PC-9 (cell line): ENCODE results near the gene AQP4.

Source experiments
- EZH2 ChIP-seq: fragments of 200-600 bp; sonication (generic); IDR thresholded peaks from 2 replicates; pipeline ENCODE4 v1.8.0; 2017; ENCODE audit warnings: antibody characterized with exemption, low read depth
- TF ChIP-seq, protein P1 (sequence below): fragments of 200-600 bp; sonication (generic); conservative IDR thresholded peaks from 2 replicates; pipeline ENCODE4 v1.6.1; 2017; ENCODE audit warnings: mixed run types, antibody characterized with exemption, mild to moderate bottlenecking, moderate library complexity

GRCh38 chr18:26821181-26821580, 44.3 kb downstream of the AQP4 start:
- TF ChIP-seq EZH2, result no peak
- TF ChIP-seq, protein P1, sequence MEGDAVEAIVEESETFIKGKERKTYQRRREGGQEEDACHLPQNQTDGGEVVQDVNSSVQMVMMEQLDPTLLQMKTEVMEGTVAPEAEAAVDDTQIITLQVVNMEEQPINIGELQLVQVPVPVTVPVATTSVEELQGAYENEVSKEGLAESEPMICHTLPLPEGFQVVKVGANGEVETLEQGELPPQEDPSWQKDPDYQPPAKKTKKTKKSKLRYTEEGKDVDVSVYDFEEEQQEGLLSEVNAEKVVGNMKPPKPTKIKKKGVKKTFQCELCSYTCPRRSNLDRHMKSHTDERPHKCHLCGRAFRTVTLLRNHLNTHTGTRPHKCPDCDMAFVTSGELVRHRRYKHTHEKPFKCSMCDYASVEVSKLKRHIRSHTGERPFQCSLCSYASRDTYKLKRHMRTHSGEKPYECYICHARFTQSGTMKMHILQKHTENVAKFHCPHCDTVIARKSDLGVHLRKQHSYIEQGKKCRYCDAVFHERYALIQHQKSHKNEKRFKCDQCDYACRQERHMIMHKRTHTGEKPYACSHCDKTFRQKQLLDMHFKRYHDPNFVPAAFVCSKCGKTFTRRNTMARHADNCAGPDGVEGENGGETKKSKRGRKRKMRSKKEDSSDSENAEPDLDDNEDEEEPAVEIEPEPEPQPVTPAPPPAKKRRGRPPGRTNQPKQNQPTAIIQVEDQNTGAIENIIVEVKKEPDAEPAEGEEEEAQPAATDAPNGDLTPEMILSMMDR, result no peak
